Tongue (tissue), 2 donors: ENCODE data around the gene THSD4. TPM values are rescaled to one million over a fixed set of nuclear protein-coding genes. Genes with fewer than 3 reads are reported as not detected.
A peak's percentile ranks its signal among the peaks of the same experiment; 100 is the strongest.

Experiments
- DNase-seq: peaks from one replicate; pipeline ENCODE4 v3.0.0-alpha.2; 2015
- total RNA-seq: library from RNA; depleted of rRNA; stranded (reverse); fragments of >200 nt; gene quantifications from one replicate; pipeline ENCODE4 v1.2.3, GENCODE V29; 2014

The THSD4 gene
- total RNA-seq, 1 donor from 2014 or later, result 43.2 TPM

- DNase-seq, result no peak
Observed at GRCh38 chr15:71786673-71787072, 671.4 kb downstream of the THSD4 start.

DNA sequence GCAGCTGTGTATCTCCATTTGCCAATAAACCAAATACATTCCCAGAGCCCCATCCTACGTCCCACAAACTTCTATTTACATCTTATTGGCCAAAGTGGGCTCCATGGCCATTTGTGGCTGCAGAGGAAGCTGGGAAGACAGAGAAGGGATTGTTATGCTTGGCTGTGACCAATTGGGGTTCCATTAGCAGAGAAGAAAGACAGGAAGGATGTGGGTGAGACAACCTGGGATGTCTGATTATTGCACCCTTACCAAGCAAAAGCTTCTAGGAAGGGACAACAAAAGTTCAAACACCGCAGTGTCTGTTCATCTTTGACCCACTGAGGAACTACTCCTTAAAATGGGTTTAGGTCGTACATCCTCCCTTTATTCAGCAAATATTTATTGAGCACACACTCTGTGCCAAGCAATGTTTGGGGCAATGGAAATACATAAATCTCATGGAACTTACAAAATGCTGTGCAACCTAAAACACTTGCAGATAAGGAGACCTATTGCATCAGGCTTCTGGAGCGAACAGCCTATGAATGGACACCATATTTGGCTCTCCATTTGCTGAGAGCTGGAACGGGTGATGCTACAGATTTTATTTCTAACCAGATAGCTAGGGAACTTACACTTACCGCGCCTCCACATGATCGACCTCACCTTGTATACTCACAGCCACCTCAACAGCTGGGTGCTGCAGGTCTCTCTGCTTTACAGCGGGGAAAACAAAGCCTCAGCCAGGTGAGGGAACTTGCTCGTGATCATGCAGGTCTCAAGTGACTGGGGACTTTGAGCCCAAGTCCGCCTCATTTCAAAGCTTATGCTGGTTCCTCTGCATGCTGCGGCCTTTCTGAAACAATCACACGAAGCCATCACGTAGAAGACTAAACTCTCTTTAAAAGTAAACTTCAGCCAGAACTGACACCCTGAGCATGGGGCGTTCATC is 673.6 kb downstream of the THSD4 start:
- DNase-seq, result no peak

- DNase-seq, result no peak
Observed at GRCh38 chr15:71789616-71790015, 674.3 kb downstream of the THSD4 start.

- no peak for DNase-seq
Observed at GRCh38 chr15:71790081-71790480, 674.8 kb downstream of the THSD4 start.

- DNase-seq, result no peak
Observed at GRCh38 chr15:71791975-71792374, 676.7 kb downstream of the THSD4 start.

- no peak for DNase-seq
Observed at GRCh38 chr15:71792521-71792920, 677.2 kb downstream of the THSD4 start.

DNA sequence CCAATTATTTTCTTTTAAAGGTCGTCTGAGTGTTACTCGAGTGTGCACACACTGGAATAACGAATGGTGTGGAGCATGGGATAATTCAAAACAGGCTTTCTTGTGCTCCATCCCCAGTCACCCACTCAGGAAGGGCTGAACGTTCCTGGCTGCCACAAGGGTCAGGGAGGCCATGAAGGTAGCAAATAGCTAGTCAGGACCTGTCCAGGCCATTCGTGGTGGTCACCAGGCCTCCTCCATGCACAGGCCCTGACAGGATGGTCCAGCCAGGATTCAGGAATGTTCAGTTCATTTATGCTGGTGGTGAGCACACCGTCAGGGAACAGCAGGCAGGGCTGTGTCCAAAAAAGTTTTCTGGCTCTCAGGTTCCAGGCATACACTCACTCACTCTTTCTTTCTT is 683.4 kb downstream of the THSD4 start:
- DNase-seq, result no peak

DNA sequence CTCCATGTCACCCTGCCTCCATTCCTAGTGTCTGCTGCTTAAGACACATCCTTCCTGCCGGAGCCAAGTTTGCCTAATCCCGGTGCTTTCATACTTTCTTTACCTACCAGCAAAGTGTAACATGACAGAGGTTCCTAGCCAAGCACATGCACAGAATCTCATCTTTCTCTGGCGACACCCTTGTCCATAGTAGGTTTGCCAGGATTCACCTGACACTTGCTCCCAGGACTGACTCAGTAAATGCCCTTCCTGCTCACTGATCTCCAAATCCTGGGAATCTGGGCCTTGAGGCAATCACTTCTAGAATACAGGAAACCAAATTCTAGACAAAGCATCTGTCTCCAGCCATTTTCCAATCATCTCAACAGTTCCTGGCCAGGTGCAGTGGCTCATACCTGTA is 684.9 kb downstream of the THSD4 start:
- no peak for DNase-seq

GRCh38 chr15:71800835-71801745 is 685.8 kb downstream of the THSD4 start:
- peak; percentile 92 for DNase-seq

GRCh38 chr15:71801935-71802655 is 686.8 kb downstream of the THSD4 start:
- DNase-seq, result no peak

DNA sequence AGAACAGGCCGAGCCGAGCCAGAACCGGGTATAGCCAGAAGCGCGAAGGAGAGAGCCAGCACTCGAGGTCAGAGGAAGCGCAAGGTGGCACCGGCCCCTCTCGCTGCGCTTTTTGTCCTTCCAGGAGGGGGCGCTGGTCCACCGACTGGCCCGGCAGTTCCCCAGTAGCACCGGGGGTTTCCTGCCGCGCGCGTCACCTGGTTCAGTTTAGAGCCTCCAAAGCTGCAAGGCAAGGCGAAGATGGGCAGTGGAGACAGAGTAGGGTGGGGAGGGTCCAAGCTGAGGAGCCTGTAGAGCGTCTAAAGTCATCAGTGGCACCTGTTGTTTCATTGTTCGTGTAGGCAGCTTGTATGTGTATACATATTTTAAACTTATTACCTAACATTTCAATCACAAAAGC is 687.5 kb downstream of the THSD4 start:
- no peak for DNase-seq

DNA sequence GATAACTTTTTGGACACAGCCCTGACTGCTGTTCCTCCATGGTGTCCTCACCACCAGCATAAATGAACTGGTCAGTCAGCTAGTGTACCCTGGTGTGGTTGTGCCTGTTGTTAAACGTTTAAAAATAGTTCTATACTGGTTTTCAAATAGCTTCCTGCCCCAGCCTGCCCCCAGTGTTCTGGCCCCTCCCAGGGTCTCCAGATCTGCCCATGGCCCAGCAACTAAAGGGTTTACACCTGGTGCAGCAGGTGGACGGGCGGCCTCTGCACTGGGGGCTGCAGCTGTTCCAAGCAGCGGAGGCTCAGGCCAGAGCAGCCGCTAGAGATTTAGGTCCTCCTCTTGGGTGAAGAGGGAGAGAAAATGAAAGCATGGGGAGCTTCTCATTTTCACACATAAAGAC is 689.0 kb downstream of the THSD4 start:
- peak; percentile 77 for DNase-seq

- peak; percentile 70 for DNase-seq
Observed at GRCh38 chr15:71804695-71805470, 689.6 kb downstream of the THSD4 start.

GRCh38 chr15:71806452-71806931 is 691.2 kb downstream of the THSD4 start:
- DNase-seq, result peak; percentile 55

DNA sequence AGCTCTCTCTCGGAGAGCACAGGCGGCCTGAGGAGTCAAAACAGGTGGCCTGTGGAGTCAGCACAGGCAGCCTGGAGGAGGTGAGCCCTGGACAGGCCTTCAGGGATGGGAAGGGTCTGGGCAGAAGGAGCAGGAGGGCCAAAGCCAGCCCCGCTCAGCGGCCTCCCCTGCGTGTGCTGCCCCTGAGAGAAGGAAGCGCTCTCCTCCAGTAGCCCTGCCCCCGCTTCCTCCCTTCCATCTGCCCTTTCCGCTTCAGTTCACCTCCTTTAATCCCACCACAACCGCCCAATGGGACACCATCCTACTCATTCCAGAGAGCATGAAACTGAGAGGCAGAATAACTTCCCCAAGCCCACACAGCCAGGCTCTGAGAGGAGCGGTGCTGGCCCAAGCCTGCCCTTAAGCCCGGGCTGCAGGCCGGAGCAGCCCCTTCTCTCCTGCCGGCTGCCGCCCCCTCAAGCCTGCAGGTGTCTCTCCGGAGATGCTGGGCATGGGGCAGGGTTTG is 691.9 kb downstream of the THSD4 start:
- peak; percentile 28 for DNase-seq

DNA sequence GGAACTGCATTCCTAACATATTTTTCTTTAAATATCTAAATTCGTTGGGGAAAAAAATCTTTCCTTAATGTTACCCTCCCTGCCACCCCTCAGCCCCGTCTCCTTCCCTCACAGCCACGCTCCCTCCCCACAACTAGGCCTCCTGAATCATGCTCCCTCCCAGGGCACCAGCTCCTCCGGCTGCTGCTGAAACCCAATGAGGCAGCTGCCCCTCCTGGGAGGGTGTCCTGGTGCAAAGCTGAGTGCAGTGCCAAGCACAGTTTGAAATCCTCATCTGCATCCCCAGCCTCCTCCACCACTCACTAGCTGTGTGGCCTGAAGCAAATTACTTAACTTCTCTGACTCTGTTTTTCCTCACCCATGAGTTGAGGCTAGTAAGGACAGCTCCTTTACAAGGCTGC is 692.4 kb downstream of the THSD4 start:
- peak; percentile 65 for DNase-seq

- DNase-seq, result no peak
Observed at GRCh38 chr15:71808311-71809020, 693.2 kb downstream of the THSD4 start.

GRCh38 chr15:71809346-71809745 is 694.1 kb downstream of the THSD4 start:
- no peak for DNase-seq

DNA sequence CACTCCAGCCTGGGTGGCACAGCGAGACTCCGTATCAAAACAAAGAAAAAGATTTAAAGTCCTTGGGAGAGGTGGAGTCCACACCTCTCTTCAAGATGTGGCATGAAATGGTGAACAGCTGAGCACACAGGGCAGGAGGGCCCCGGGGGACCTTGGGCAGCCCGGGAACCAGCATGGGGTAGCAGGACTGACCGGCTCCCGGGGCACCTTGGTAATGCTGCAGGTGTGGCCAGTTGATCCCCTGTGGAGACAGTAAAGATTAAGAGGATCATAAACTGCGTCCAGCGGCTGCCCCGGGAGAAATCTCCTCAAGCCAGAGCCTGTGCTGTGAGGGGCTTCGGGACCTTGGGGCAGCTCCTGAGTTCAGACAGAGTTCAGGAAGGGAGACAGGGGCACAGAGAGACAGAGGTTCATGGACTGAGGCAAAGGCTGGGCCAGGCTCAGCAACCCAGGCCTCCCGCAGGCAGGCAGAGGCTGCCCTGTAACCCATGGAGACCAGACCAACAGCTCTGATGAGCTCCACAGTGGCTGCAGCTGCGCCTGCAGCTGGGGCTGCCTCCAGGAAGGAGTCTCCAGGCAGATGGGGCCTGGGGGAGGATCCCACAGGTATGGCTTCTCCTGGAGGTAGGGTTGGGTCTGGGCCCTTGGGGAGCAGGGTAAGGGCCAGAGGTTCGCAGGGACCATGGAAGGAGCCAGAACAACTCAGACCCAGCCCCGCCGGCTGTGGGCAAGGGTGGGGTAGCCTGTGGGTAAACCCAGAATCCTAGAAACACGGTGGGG is 695.2 kb downstream of the THSD4 start, which contains the start of gene NR2E3:
TSS of gene NR2E3 (plus strand) at position 299 of the 780 bp plus-strand sequence. CDS start at position 489, 190 bp downstream.
- DNase-seq, result no peak
